Muscle of leg (tissue), 11 donors: Measurements from ENCODE around the gene PKD1L1. TPM values are rescaled to one million over a fixed set of nuclear protein-coding genes. Genes with fewer than 3 reads are reported as not detected.
"Not testable (repeated sequence)": the region's sequence is repeated elsewhere in the genome, so short reads cannot be mapped to it uniquely, and the experiment has no call there.

Experiments used
- DNase-seq: peaks from one replicate; pipeline ENCODE4 v3.0.0; 2013
- H3K27ac ChIP-seq: one replicate; pipeline ENCODE4 v1.5.1; 2013; ENCODE audit warnings: mild to moderate bottlenecking, low read length, control low read depth
- H3K27me3 ChIP-seq: one replicate; pipeline ENCODE4 v1.6.1; 2013; ENCODE audit warnings: low read length; ENCODE audit not compliant: control insufficient read depth, insufficient read depth
- H3K36me3 ChIP-seq: one replicate; pipeline ENCODE4 v1.6.1; 2013; ENCODE audit warnings: low read length; ENCODE audit not compliant: control insufficient read depth, insufficient read depth
- H3K4me1 ChIP-seq: one replicate; pipeline ENCODE4 v1.6.1; 2013; ENCODE audit warnings: low read length; ENCODE audit not compliant: control insufficient read depth, insufficient read depth
- H3K4me3 ChIP-seq: one replicate; pipeline ENCODE4 v1.5.1; 2013; ENCODE audit warnings: low read length, control low read depth
- H3K9me3 ChIP-seq: replicated peaks from 2 replicates; pipeline ENCODE4 v1.6.1; 2013; ENCODE audit warnings: low read depth, low read length; ENCODE audit not compliant: control insufficient read depth
- WGBS: methylation state at CpG from one replicate; pipeline ENCODE4 v1.1.5; 2013; ENCODE audit warnings: missing lambda C conversion rate; ENCODE audit not compliant: insufficient coverage; 5-methylcytosine and 5-hydroxymethylcytosine counted together
- polyA plus RNA-seq, 8 donors: library from polyadenylated mRNA; unstranded; fragments of 120-200 nt; gene quantifications; one replicate each; pipeline versions ENCODE4 v1.2.1 to v1.2.3, GENCODE V29; 2013; ENCODE audit warnings: inconsistent platforms in 1 of 8, low replicate concordance in 1 of 8; ENCODE audit not compliant: insufficient read length in 8 of 8, insufficient read depth in 1 of 8
- total RNA-seq: library from RNA; stranded (reverse); fragments of 120-200 nt; gene quantifications from one replicate; pipeline ENCODE4 v1.2.4, GENCODE V29; 2013

PKD1L1 gene
- total and polyA plus RNA-seq, 9 donors = 0.27 to 1.9 (median 0.59) TPM

- no peak for DNase-seq
- Histone ChIP-seq H3K36me3 (no peaks in the 10 kb centered on the region), H3K4me1 (peaks cover 3% of the 10 kb centered on the region), H3K9me3 (no peaks in the 10 kb centered on the region), H3K27me3 (no peaks in the 10 kb centered on the region), H3K4me3 (no peak overlapping the region), H3K27ac (no peak overlapping the region)
- no CpG with 5 or more reads among the region's 4 CpGs for WGBS
Observed at GRCh38 chr7:47759056-47759706, 189.1 kb downstream of the PKD1L1 start.

- H3K4me3 ChIP-seq = no peak overlapping the region
- peaks cover 3% of the 10 kb centered on the region for H3K4me1 ChIP-seq
- no peaks in the 10 kb centered on the region for H3K36me3 ChIP-seq
- no peak for DNase-seq
- H3K27me3 ChIP-seq = no peaks in the 10 kb centered on the region
- 50% methylated on average over 2 of the region's 2 CpGs for WGBS
- no peaks in the 10 kb centered on the region for H3K9me3 ChIP-seq
- no peak overlapping the region for H3K27ac ChIP-seq
Observed at GRCh38 chr7:47758546-47758945, 189.7 kb downstream of the PKD1L1 start.

- H3K27ac ChIP-seq = peak overlapping the region; percentile 40
- 46% methylated on average over 7 of the region's 10 CpGs for WGBS
- no peaks in the 10 kb centered on the region for H3K27me3 ChIP-seq
- peaks cover 1% of the 10 kb centered on the region for H3K4me1 ChIP-seq
- no peak overlapping the region for H3K4me3 ChIP-seq
- DNase-seq = peak; percentile 83
- no peaks in the 10 kb centered on the region for H3K36me3 ChIP-seq
- no peaks in the 10 kb centered on the region for H3K9me3 ChIP-seq
Observed at GRCh38 chr7:47757921-47758411, 190.3 kb downstream of the PKD1L1 start.

GRCh38 chr7:47756636-47757035 is 191.6 kb downstream of the PKD1L1 start:
- H3K27ac ChIP-seq = no peak overlapping the region
- no peak overlapping the region for H3K4me3 ChIP-seq
- H3K4me1 ChIP-seq = no peaks in the 10 kb centered on the region
- peak; percentile 70 for DNase-seq
- WGBS = 60% methylated on average over 1 of the region's 4 CpGs
- H3K27me3 ChIP-seq = no peaks in the 10 kb centered on the region
- no peaks in the 10 kb centered on the region for H3K36me3 ChIP-seq
- H3K9me3 ChIP-seq = no peaks in the 10 kb centered on the region

GRCh38 chr7:47755248-47755647 is 193.0 kb downstream of the PKD1L1 start:
- no peak overlapping the region for H3K4me3 ChIP-seq
- H3K27me3 ChIP-seq = no peaks in the 10 kb centered on the region
- H3K27ac ChIP-seq = no peak overlapping the region
- H3K4me1 ChIP-seq = no peaks in the 10 kb centered on the region
- DNase-seq = no peak
- WGBS = 83% methylated on average over 2 of the region's 3 CpGs
- H3K36me3 ChIP-seq = no peaks in the 10 kb centered on the region
- no peaks in the 10 kb centered on the region for H3K9me3 ChIP-seq

- WGBS = 70% methylated on average over 4 of the region's 5 CpGs
- DNase-seq, H3K27ac ChIP-seq, H3K9me3 ChIP-seq, H3K36me3 ChIP-seq, H3K4me3 ChIP-seq, H3K4me1 ChIP-seq, H3K27me3 ChIP-seq: not testable (repeated sequence)
Observed at GRCh38 chr7:47751724-47752123, 196.5 kb downstream of the PKD1L1 start.

- Histone ChIP-seq H3K27ac (no peak overlapping the region), H3K9me3 (no peaks in the 10 kb centered on the region), H3K27me3 (no peaks in the 10 kb centered on the region), H3K4me1 (no peaks in the 10 kb centered on the region), H3K36me3 (no peaks in the 10 kb centered on the region), H3K4me3 (no peak overlapping the region)
- 80% methylated on average over 3 of the region's 5 CpGs for WGBS
- DNase-seq = no peak
Observed at GRCh38 chr7:47751043-47751442, 197.2 kb downstream of the PKD1L1 start.

GRCh38 chr7:47748041-47748440 is 200.2 kb downstream of the PKD1L1 start:
- Histone ChIP-seq H3K36me3 (no peaks in the 10 kb centered on the region), H3K27ac (no peak overlapping the region), H3K9me3 (no peaks in the 10 kb centered on the region), H3K4me1 (peaks cover 5% of the 10 kb centered on the region), H3K27me3 (no peaks in the 10 kb centered on the region), H3K4me3 (no peak overlapping the region)
- DNase-seq = no peak
- 50% methylated on average over 7 of the region's 7 CpGs for WGBS

- WGBS = 85% methylated on average over 6 of the region's 6 CpGs
- no peak for DNase-seq
- Histone ChIP-seq H3K9me3 (no peaks in the 10 kb centered on the region), H3K27ac (no peak overlapping the region), H3K27me3 (no peaks in the 10 kb centered on the region), H3K4me1 (peaks cover 5% of the 10 kb centered on the region), H3K36me3 (no peaks in the 10 kb centered on the region), H3K4me3 (no peak overlapping the region)
Observed at GRCh38 chr7:47747160-47747559, 201.1 kb downstream of the PKD1L1 start.

- peaks cover 5% of the 10 kb centered on the region for H3K4me1 ChIP-seq
- 89% methylated on average over 3 of the region's 4 CpGs for WGBS
Observed at GRCh38 chr7:47746468-47746867, 201.8 kb downstream of the PKD1L1 start.

GRCh38 chr7:47744883-47745282 is 203.4 kb downstream of the PKD1L1 start:
- Histone ChIP-seq H3K4me1 (peaks cover 5% of the 10 kb centered on the region), H3K9me3 (no peaks in the 10 kb centered on the region), H3K36me3 (no peaks in the 10 kb centered on the region), H3K27ac (no peak overlapping the region), H3K4me3 (no peak overlapping the region), H3K27me3 (no peaks in the 10 kb centered on the region)
- no CpG with 5 or more reads among the region's 8 CpGs for WGBS
- no peak for DNase-seq

More at GRCh38 chr7:47746468-47746867, 201.8 kb downstream of the PKD1L1 start:
- Histone ChIP-seq H3K27me3 (no peaks in the 10 kb centered on the region), H3K9me3 (no peaks in the 10 kb centered on the region), H3K4me3 (no peak overlapping the region), H3K36me3 (no peaks in the 10 kb centered on the region), H3K27ac (no peak overlapping the region)
- no peak for DNase-seq
